CD4-positive, alpha-beta T cell (primary cell): ENCODE results near the gene GMCL2. TPM values are rescaled to one million over a fixed set of nuclear protein-coding genes. Genes with fewer than 3 reads are reported as not detected.
A peak's percentile ranks its signal among the peaks of the same experiment; 100 is the strongest.

Source experiments
- ATAC-seq: fragments of 200-7000 bp; cut with Tn5 transposase; one replicate; pipeline ENCODE4 v1.10.0; 2022; ENCODE audit warnings: mild to moderate bottlenecking; ENCODE audit not compliant: poor library complexity
- CTCF ChIA-PET: fragments of 350-600 bp; sonication (Branson Sonifier 250); formaldehyde crosslinking; loops from one replicate; lab custom pipeline; 2021; ENCODE audit warnings: antibody characterized with exemption, inconsistent platforms; lab: Charles Lee
- POLR2A ChIA-PET: fragments of 350-600 bp; sonication (Branson Sonifier 250); formaldehyde crosslinking; loops from one replicate; lab custom pipeline; 2021; ENCODE audit warnings: antibody characterized with exemption, inconsistent platforms; lab: Charles Lee
- DNase-seq, 14 experiments: peaks; one replicate each; pipeline ENCODE4 v3.0.0-alpha.2; 2013 to 2020; ENCODE audit warnings: mixed read lengths in 2 of 14
- H3K27ac ChIP-seq, 2 donors: one replicate each; pipeline versions ENCODE4 v1.5.1 to v1.7.0; 2013; ENCODE audit warnings: low read length in 2 of 2, low read depth in 1 of 2, mild to moderate bottlenecking in 1 of 2
- H3K27me3 ChIP-seq, 2 experiments: 1 replicate in 1 of 2; 2 replicates in 1 of 2; pipeline versions ENCODE4 v1.6.1 to v1.7.0; 2013; ENCODE audit warnings: low read length in 2 of 2, control low read depth in 1 of 2, mild to moderate bottlenecking in 1 of 2, moderate library complexity in 1 of 2; ENCODE audit not compliant: insufficient read depth in 2 of 2, control insufficient read depth in 1 of 2
- H3K36me3 ChIP-seq: one replicate; pipeline ENCODE4 v1.6.1; 2013; ENCODE audit warnings: low read length, control low read depth; ENCODE audit not compliant: insufficient read depth
- H3K4me1 ChIP-seq: one replicate; pipeline ENCODE4 v1.6.1; 2013; ENCODE audit warnings: low read length, control low read depth; ENCODE audit not compliant: insufficient read depth
- H3K4me3 ChIP-seq: one replicate; pipeline ENCODE4 v1.5.1; 2013; ENCODE audit warnings: mild to moderate bottlenecking, low read length, moderate library complexity
- H3K9me3 ChIP-seq, 2 experiments: 1 replicate in 1 of 2; 2 replicates in 1 of 2; pipeline versions ENCODE4 v1.6.1 to v1.7.0; 2013; ENCODE audit warnings: low read length in 2 of 2, mild to moderate bottlenecking in 2 of 2, control low read depth in 1 of 2, moderate library complexity in 1 of 2; ENCODE audit not compliant: control insufficient read depth in 1 of 2, insufficient read depth in 1 of 2
- H3K27ac Mint-ChIP-seq: one replicate; pipeline ENCODE4 v1.8.0; 2020; ENCODE audit warnings: mixed read lengths
- H3K27me3 Mint-ChIP-seq: one replicate; pipeline ENCODE4 v1.8.0; 2021; ENCODE audit warnings: mixed read lengths
- H3K36me3 Mint-ChIP-seq: one replicate; pipeline ENCODE4 v1.8.0; 2021; ENCODE audit warnings: low read depth, mixed read lengths
- H3K4me1 Mint-ChIP-seq: one replicate; pipeline ENCODE4 v1.8.0; 2021; ENCODE audit warnings: low read depth, mixed read lengths
- H3K4me3 Mint-ChIP-seq: one replicate; pipeline ENCODE4 v1.8.0; 2020; ENCODE audit warnings: mild to moderate bottlenecking, mixed read lengths
- H3K9me3 Mint-ChIP-seq: one replicate; pipeline ENCODE4 v1.8.0; 2020; ENCODE audit warnings: mixed read lengths
- intact Hi-C, 2 experiments: fragments of 100-400 bp; cut with DNase I in 1 of 2; cut with micrococcal nuclease in 1 of 2; formaldehyde crosslinking; loops; one replicate each; pipeline versions ENCODE4 v1.15.1 to v1.9.0; 2023 to 2025; cut with DNase I, micrococcal nuclease
- total RNA-seq, 174 experiments: library from RNA in 2 of 174; stranded (reverse) in 2 of 174; gene quantifications; one replicate each; pipeline ENCODE4 v1.2.3 and lab custom pipeline; 2021 to 2026
- TF ChIP-seq, protein P1 (sequence below): fragments of 200-600 bp; IDR thresholded peaks from one replicate; pipeline ENCODE4 v1.8.0; 2022; ENCODE audit warnings: antibody characterized with exemption, mild to moderate bottlenecking

The GMCL2 gene
- total RNA-seq, 2 experiments from 2014 or later: not detected

DNA sequence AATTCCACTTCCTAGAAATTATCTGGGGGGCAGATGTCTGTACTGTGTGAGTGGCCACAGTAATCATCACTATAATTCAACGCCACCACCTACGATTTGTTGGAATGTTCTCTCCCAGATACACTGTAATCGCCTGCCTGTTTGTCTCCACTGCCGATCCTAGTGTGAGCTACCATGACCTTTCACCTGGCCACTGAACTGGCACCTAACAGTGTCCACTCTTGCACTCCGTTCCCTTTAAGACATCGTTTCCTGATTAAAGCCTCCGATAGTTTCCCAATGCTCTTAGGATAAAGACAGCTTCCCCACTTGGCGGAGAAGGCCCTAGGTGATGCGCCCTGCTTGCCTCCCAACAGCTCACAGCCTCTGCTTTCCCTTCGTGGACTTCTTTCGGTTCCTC is 41.4 kb upstream of the GMCL2 start:
- TF ChIP-seq, protein P1, sequence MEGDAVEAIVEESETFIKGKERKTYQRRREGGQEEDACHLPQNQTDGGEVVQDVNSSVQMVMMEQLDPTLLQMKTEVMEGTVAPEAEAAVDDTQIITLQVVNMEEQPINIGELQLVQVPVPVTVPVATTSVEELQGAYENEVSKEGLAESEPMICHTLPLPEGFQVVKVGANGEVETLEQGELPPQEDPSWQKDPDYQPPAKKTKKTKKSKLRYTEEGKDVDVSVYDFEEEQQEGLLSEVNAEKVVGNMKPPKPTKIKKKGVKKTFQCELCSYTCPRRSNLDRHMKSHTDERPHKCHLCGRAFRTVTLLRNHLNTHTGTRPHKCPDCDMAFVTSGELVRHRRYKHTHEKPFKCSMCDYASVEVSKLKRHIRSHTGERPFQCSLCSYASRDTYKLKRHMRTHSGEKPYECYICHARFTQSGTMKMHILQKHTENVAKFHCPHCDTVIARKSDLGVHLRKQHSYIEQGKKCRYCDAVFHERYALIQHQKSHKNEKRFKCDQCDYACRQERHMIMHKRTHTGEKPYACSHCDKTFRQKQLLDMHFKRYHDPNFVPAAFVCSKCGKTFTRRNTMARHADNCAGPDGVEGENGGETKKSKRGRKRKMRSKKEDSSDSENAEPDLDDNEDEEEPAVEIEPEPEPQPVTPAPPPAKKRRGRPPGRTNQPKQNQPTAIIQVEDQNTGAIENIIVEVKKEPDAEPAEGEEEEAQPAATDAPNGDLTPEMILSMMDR: no peak
- no peaks in the 10 kb centered on the region for H3K9me3 Mint-ChIP-seq
- H3K36me3 Mint-ChIP-seq: peaks cover 70% of the 10 kb centered on the region
- no peak overlapping the region for H3K4me3 ChIP-seq
- peaks cover 56% of the 10 kb centered on the region for H3K4me1 ChIP-seq
- no peaks in the 10 kb centered on the region for H3K27me3 ChIP-seq
- POLR2A ChIA-PET: no interaction called here
- DNase-seq (no peak), ATAC-seq (no peak)
- peak overlapping the region; percentile 25 for H3K4me3 Mint-ChIP-seq
- H3K27me3 Mint-ChIP-seq: no peaks in the 10 kb centered on the region
- CTCF ChIA-PET: no interaction called here
- no peak overlapping the region for H3K27ac ChIP-seq
- peak overlapping the region; percentile 57 for H3K27ac Mint-ChIP-seq
- H3K36me3 ChIP-seq: peaks cover 66% of the 10 kb centered on the region
- H3K4me1 Mint-ChIP-seq: peaks cover 63% of the 10 kb centered on the region
- intact Hi-C loops: no loop called here
- no peaks in the 10 kb centered on the region for H3K9me3 ChIP-seq

DNA sequence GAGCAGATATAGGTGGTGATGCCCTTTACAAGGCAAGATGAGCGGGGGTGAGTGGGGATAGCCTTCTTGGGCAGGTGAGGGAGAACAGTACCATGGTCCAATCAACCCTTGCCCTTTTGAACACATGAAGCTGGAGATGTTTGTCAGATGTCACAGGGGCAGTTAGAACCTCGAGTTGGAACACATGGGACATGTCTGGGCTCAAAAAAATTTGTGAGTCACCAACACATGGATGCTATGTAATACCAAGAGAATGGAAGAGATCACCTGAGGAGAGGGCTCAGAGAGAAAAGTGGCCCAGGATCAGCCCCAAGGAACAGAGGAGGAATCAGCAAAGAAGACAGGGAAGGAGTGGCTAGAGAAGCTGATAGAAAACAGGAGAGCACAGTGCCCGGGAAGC is 40.8 kb upstream of the GMCL2 start:
- ATAC-seq: no peak
- POLR2A ChIA-PET: no interaction called here
- intact Hi-C loops: no loop called here
- TF ChIP-seq, protein P1: no peak
- Mint-ChIP-seq H3K4me1 (peaks cover 64% of the 10 kb centered on the region), H3K27me3 (no peaks in the 10 kb centered on the region), H3K4me3 (peak overlapping the region; percentile 56), H3K9me3 (no peaks in the 10 kb centered on the region), H3K36me3 (peaks cover 74% of the 10 kb centered on the region), H3K27ac (peak overlapping the region; percentile 57)
- H3K27me3 ChIP-seq: no peaks in the 10 kb centered on the region
- no peak for DNase-seq
- peaks cover 72% of the 10 kb centered on the region for H3K36me3 ChIP-seq
- no peaks in the 10 kb centered on the region for H3K9me3 ChIP-seq
- CTCF ChIA-PET: no interaction called here
- peaks cover 51% of the 10 kb centered on the region for H3K4me1 ChIP-seq
- H3K27ac ChIP-seq: no peak overlapping the region
- no peak overlapping the region for H3K4me3 ChIP-seq

DNA sequence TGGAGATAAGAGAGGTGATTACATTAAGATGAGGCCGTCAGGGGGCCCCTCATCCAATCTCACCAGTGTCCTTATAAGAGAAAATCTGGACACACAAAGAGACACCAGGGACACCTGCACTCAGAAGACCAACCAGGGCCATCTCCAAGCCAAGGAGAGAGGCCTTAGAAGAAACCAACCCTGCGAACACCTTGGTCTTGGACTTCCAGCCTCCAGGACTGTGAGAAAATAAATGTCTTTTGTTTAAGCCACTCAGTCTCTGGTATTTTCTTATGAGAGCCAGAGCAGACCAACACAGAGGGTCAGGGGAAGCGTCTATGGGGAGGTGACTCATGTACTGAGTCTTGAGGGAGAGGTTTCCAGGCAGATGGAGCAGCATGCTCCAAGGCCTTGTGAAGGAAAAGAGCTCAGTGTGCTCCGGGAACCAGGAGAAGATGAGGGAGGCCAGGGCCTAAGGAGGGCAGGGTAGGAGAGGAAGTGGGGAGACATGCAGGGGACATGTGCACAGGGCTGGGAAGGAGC is 40.0 kb upstream of the GMCL2 start:
- Histone ChIP-seq H3K27ac (no peak overlapping the region), H3K36me3 (peaks cover 79% of the 10 kb centered on the region), H3K27me3 (no peaks in the 10 kb centered on the region), H3K9me3 (no peaks in the 10 kb centered on the region), H3K4me1 (peaks cover 48% of the 10 kb centered on the region), H3K4me3 (no peak overlapping the region)
- TF ChIP-seq, protein P1: no peak
- peak overlapping the region; percentile 57 for H3K27ac Mint-ChIP-seq
- intact Hi-C loops: no loop called here
- H3K9me3 Mint-ChIP-seq: no peaks in the 10 kb centered on the region
- no peak for ATAC-seq
- DNase-seq: no peak
- H3K27me3 Mint-ChIP-seq: no peaks in the 10 kb centered on the region
- H3K4me3 Mint-ChIP-seq: peak overlapping the region; percentile 56
- CTCF ChIA-PET: no interaction called here
- POLR2A ChIA-PET: no interaction called here
- peaks cover 77% of the 10 kb centered on the region for H3K36me3 Mint-ChIP-seq
- H3K4me1 Mint-ChIP-seq: peaks cover 65% of the 10 kb centered on the region
